Panc1 (cell line): ENCODE results near the gene RAP1GAP. TPM values are rescaled to one million over a fixed set of nuclear protein-coding genes. Genes with fewer than 3 reads are reported as not detected.

Experiments
- ATAC-seq: fragments of 200-7000 bp; cut with Tn5 transposase; 2 replicates; pipeline ENCODE4 v1.9.1; 2020; ENCODE audit warnings: mild to moderate bottlenecking, moderate library complexity
- BruUV-seq: library from RNA; stranded (reverse); fragments of 400-500 nt; replicated peaks from 2 replicates; lab custom pipeline; 2021; lab: Mats Ljungman, UMichigan
- CTCF ChIA-PET: fragments of 300-600 bp; sonication (Branson Sonifier 250); formaldehyde crosslinking; loops from one replicate; lab custom pipeline; 2022; ENCODE audit warnings: antibody characterized with exemption; lab: Charles Lee
- POLR2A ChIA-PET: fragments of 300-600 bp; sonication (Branson Sonifier 250); formaldehyde crosslinking; loops from one replicate; lab custom pipeline; 2022; ENCODE audit warnings: antibody characterized with exemption; lab: Charles Lee
- DNase-seq: peaks from one replicate; pipeline ENCODE4 v3.0.0-alpha.2; 2010; ENCODE audit warnings: low read depth, low spot score
- H3K27ac ChIP-seq: 2 replicates; pipeline ENCODE4 v1.5.1; 2011; ENCODE audit warnings: mild to moderate bottlenecking, low read length, inconsistent platforms
- H3K27me3 ChIP-seq: fragments of 200-500 bp; sonication (Bioruptor generic); 2 replicates; pipeline ENCODE4 v1.6.0; 2014; ENCODE audit warnings: low read length, inconsistent platforms; ENCODE audit not compliant: control insufficient read depth, insufficient read depth
- H3K36me3 ChIP-seq: fragments of 200-500 bp; sonication (Bioruptor generic); 2 replicates; pipeline ENCODE4 v1.5.1; 2014; ENCODE audit warnings: inconsistent platforms, mild to moderate bottlenecking, low read length, moderate library complexity; ENCODE audit not compliant: control insufficient read depth, insufficient read depth
- H3K4me1 ChIP-seq: 2 replicates; pipeline ENCODE4 v1.5.1; 2011; ENCODE audit warnings: inconsistent platforms, mild to moderate bottlenecking, low read length, moderate library complexity; ENCODE audit not compliant: control insufficient read depth, insufficient read depth
- H3K4me3 ChIP-seq, 2 experiments: 2 replicates each; pipeline ENCODE4 v1.5.1; 2011 to 2012; ENCODE audit warnings: low read depth in 2 of 2, low read length in 2 of 2, mild to moderate bottlenecking in 2 of 2, inconsistent platforms in 1 of 2, moderate library complexity in 1 of 2
- H3K9me3 ChIP-seq: fragments of 200-500 bp; sonication (Bioruptor generic); 2 replicates; pipeline ENCODE4 v1.5.1; 2014; ENCODE audit warnings: low read depth, mild to moderate bottlenecking, inconsistent platforms, low read length, moderate library complexity; ENCODE audit not compliant: control insufficient read depth, insufficient read depth
- CTCF ChIP-seq: fragments of 450-650 bp; IDR thresholded peaks from 2 replicates; pipeline ENCODE4 v1.5.1; 2017; ENCODE audit warnings: mild to moderate bottlenecking
- POLR2AphosphoS5 ChIP-seq: IDR thresholded peaks from 2 replicates; pipeline ENCODE4 v1.6.1; 2012; ENCODE audit warnings: mild to moderate bottlenecking, low read depth, low read length, moderate library complexity
- REST ChIP-seq, 2 experiments: IDR thresholded peaks; 2 replicates each; pipeline ENCODE4 v1.6.1; 2011 to 2012; ENCODE audit warnings: low read depth in 2 of 2, control low read depth in 1 of 2, low read length in 1 of 2, mild to moderate bottlenecking in 1 of 2, moderate library complexity in 1 of 2; ENCODE audit not compliant: insufficient read depth in 1 of 2
- SIN3A ChIP-seq: IDR thresholded peaks from 2 replicates; pipeline ENCODE4 v1.6.1; 2012; ENCODE audit warnings: low read depth, mild to moderate bottlenecking, low read length, moderate library complexity, borderline replicate concordance; ENCODE audit not compliant: insufficient read depth
- TCF7L2 ChIP-seq: IDR thresholded peaks from 2 replicates; pipeline ENCODE4 v1.6.1; 2011; ENCODE audit warnings: mild to moderate bottlenecking, low read depth, low read length, inconsistent platforms
- in situ Hi-C: cut with HindIII; loops from 2 replicates; pipeline ENCODE4 v1.10.0; 2016; ENCODE audit warnings: low sequenced_read_pairs, low pct_unique_long_range_greater_than_20kb
- intact Hi-C: fragments of 100-400 bp; cut with micrococcal nuclease; formaldehyde crosslinking; loops from one replicate; pipeline ENCODE4 v1.10.0; 2022; ENCODE audit not compliant: unreplicated experiment
- total RNA-seq: library from RNA; stranded (reverse); gene quantifications from one replicate; pipeline ENCODE4 v1.2.1, GENCODE V29; 2021; ENCODE audit not compliant: unreplicated experiment

Gene RAP1GAP
- total RNA-seq, 1 experiment from 2014 or later = 4.6 TPM

- Histone ChIP-seq H3K36me3 (no peaks in the 10 kb centered on the region), H3K27me3 (no peaks in the 10 kb centered on the region), H3K27ac (no peak overlapping the region), H3K9me3 (no peaks in the 10 kb centered on the region), H3K4me3 (no peak overlapping the region), H3K4me1 (peaks cover 11% of the 10 kb centered on the region)
- ATAC-seq = no peak
- in situ Hi-C loops (no loop called here), intact Hi-C loops (no loop called here)
- CTCF ChIA-PET = no interaction called here
- no peak for DNase-seq
- POLR2A ChIA-PET = no interaction called here
- BruUV-seq = no TSS peak
- no peak for TF ChIP-seq CTCF
- TF ChIP-seq POLR2AphosphoS5 = no peak
- no peak for TF ChIP-seq TCF7L2
- TF ChIP-seq SIN3A = no peak
- TF ChIP-seq REST (IDR thresholded peaks at IDR 0.05; ENCODE audit: insufficient read depth in 1 of 2, low read depth in 2 of 2, low read length in 1 of 2) = no peak
Measured at GRCh38 chr1:21586222-21586621, 82.9 kb downstream of the RAP1GAP start.

GRCh38 chr1:21585037-21585436 is 84.1 kb downstream of the RAP1GAP start:
- Histone ChIP-seq H3K36me3 (no peaks in the 10 kb centered on the region), H3K9me3 (no peaks in the 10 kb centered on the region), H3K4me3 (no peak overlapping the region), H3K4me1 (peaks cover 11% of the 10 kb centered on the region), H3K27me3 (no peaks in the 10 kb centered on the region), H3K27ac (no peak overlapping the region)
- in situ Hi-C loops (no loop called here), intact Hi-C loops (no loop called here)
- TF ChIP-seq REST (IDR thresholded peaks at IDR 0.05; ENCODE audit: insufficient read depth in 1 of 2, low read depth in 2 of 2, low read length in 1 of 2) (no peak), SIN3A (no peak), CTCF (no peak), POLR2AphosphoS5 (no peak), TCF7L2 (no peak)
- DNase-seq = no peak
- CTCF ChIA-PET = no interaction called here
- POLR2A ChIA-PET = no interaction called here
- no TSS peak for BruUV-seq
- no peak for ATAC-seq
